ENCODE results near the gene NPAS4. TPM values are rescaled to one million over a fixed set of nuclear protein-coding genes. Genes with fewer than 3 reads are reported as not detected.
"Not testable (repeated sequence)": the region's sequence is repeated elsewhere in the genome, so short reads cannot be mapped to it uniquely, and the experiment has no call there.

The NPAS4 gene
- total and polyA plus RNA-seq, 8 donors = 0.08 to 0.63 (median 0.14) TPM; not detected in 5

DNA sequence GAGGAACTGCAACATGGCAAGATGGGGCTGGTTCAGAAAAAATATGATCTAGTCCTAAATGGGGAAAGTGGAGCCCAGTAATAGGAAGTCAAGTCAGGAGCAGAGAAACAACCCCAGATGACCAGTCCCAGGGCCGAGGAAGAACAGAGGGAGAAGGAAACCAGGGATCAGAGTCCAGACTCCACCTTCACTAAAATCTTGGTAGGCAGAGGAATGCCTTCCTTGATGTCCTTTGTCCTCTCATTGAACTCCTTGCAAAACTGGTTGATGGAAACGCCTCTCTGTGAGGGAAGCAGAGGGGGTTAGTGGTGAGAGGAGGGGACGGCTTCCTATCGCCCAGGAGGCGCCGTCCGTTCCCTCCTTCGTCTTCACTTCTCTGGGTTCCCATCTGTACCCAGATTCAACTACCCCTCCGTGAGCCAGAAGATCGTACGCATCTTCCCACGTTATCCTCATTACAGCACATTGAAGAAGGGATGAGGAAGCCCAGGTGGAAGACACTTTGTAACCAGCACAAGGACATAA lies 17.2 kb downstream of the NPAS4 start:
- Histone ChIP-seq H3K36me3 (peaks cover 0 to 6% (median 0%) of the 10 kb centered on the region in 3 donors), H3K4me1 (peaks cover 0 to 8% (median 7%) of the 10 kb centered on the region in 3 donors), H3K4me3 (peak overlapping the region; percentile 67 to 91 (median 90)), H3K27ac (peak overlapping the region in 2 of 4 donors; percentile 62 to 72), H3K9me3 (no peaks in the 10 kb centered on the region), H3K27me3 (no peaks in the 10 kb centered on the region)
- 4% methylated on average over 11 to 12 of the region's 12 CpGs for WGBS, 2 donors
- TF ChIP-seq, protein P1, sequence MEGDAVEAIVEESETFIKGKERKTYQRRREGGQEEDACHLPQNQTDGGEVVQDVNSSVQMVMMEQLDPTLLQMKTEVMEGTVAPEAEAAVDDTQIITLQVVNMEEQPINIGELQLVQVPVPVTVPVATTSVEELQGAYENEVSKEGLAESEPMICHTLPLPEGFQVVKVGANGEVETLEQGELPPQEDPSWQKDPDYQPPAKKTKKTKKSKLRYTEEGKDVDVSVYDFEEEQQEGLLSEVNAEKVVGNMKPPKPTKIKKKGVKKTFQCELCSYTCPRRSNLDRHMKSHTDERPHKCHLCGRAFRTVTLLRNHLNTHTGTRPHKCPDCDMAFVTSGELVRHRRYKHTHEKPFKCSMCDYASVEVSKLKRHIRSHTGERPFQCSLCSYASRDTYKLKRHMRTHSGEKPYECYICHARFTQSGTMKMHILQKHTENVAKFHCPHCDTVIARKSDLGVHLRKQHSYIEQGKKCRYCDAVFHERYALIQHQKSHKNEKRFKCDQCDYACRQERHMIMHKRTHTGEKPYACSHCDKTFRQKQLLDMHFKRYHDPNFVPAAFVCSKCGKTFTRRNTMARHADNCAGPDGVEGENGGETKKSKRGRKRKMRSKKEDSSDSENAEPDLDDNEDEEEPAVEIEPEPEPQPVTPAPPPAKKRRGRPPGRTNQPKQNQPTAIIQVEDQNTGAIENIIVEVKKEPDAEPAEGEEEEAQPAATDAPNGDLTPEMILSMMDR (IDR thresholded peaks at IDR 0.05) = no peak
- ATAC-seq = no peak
- intact Hi-C loops (cut with DNase I) = no loop called here
- FAIRE-seq = no peak
- no peak for DNase-seq

DNA sequence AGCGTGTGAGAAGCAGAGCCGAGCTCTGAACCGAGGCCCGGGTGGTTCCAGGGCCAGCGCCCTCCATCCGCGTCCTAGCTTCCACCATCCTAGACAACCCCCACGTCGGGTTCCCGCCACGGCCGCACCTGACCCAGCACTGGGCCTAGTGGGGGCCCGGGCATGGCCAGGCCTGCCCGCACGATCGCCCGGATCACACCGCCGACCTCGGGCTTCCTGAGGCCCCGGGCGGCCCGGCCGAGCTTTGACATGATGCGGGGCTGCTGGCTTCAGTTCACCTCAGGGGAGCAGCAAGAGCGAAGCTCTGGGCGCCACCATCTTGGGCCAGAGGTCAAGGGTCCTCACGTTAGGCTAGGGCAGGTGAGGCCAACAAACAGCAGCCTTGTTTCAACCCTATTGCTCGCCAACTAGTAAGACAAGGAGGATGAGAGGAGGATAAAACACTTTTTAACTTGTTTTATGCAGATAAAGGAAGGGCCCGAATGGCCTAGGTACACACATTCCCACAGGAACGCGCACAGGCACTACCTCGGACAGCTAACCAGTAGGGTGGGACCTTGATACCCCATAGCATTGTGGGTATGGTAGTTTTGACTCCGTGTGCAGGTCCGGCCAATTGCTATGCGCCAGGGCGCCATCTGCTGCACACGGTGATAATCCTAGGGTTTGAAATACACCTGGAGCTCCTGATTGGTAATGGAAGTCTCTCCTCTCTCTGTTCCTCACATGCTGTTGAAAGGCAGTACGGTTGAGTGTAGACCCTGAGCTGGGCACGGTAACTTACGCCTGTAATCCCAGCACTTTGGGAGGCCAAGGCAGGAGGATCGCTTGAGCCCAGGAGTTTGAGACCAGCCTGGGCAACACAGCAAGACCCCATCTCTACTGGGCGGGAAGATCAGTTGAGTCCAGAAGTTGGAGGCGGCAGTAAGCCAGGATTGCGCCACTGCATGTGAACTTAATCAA lies 17.9 kb downstream of the NPAS4 start, which contains the start of gene MRPL11:
Gene MRPL11 (minus strand): TSS at position 345 of the 963 bp plus-strand sequence. CDS start 94 bp downstream, at position 251.
- FAIRE-seq (no peak), ATAC-seq (peak; percentile 99 to 100 (median 100)), DNase-seq (peak; percentile 82 to 93 (median 90))
- WGBS, 2 donors = 6% methylated on average over 45 of the region's 45 CpGs
- intact Hi-C loops (cut with DNase I) = no loop called here
- peak within 1 kb of the TSS; percentile 67 to 91 (median 90) for H3K4me3 ChIP-seq
- H3K27me3 ChIP-seq = no peaks in the 10 kb centered on the region
- H3K4me1 ChIP-seq = peaks cover 0 to 8% (median 7%) of the 10 kb centered on the region in 3 donors
- peaks cover 0 to 6% (median 0%) of the 10 kb centered on the region in 3 donors for H3K36me3 ChIP-seq
- TF ChIP-seq, protein P1 (IDR thresholded peaks at IDR 0.05) = peak in 3 of 4 donors; percentile 14 to 33 (median 19)
- peak within 1 kb of the TSS; percentile 62 to 89 (median 74) for H3K27ac ChIP-seq
- H3K9me3 ChIP-seq = no peaks in the 10 kb centered on the region

DNA sequence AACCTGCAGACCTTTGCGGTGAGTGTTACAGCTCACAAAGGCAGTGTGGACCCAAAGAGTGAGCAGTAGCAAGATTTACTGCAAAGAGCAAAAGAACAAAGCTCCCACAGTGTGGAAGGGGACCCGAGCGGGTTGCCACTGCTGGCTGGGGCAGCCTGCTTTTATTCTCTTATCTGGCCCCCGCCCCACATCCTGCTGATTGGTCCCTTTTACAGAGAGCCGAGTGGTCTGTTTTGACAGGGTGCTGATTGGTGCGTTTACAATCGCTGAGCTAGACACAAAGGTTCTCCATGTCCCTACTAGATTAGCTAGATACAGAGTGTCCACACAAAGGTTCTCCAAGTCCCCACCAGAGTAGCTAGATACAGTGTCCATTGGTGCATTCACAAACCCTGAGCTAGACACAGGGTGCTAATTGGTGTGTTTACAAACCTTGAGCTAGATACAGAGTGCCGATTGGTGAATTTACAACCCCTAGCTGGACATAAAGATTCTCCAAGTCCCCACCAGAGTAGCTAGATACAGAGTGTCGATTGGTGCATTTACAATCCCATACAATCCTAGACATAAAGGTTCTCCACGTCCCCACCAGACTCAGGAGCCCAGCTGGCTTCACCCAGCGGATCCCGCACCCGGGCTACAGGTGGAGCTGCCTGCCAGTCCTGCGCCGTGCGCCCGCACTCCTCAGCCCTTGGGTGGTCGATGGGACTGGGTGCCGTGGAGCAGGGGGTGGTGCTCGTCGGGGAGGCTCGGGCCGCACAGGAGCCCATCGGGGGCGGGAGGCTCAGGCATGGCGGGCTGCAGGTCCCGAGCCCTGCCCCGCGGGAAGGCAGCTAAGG lies 19.5 kb downstream of the NPAS4 start:
- H3K4me3 ChIP-seq; FAIRE-seq; H3K27ac ChIP-seq; intact Hi-C loops (cut with DNase I); H3K9me3 ChIP-seq; H3K36me3 ChIP-seq; H3K27me3 ChIP-seq; H3K4me1 ChIP-seq; DNase-seq; ATAC-seq: not testable (repeated sequence)
- WGBS, 2 donors = 69 to 71% methylated on average over 12 to 29 of the region's 29 CpGs

DNA sequence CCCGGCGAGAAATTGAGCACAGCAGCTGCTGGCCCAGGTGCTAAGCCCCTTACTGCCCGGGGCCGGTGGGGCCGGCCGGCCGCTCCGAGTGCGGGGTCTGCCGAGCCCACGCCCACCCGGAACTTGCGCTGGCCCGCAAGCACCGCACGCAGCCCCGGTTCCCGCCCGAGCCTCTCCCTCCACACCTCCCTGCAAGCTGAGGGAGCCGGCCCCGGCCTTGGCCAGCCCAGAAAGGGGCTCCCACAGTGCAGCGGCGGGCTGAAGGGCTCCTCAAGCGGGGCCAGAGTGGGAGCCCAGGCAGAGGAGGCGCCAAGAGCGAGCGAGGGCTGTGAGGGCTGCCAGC lies 20.1 kb downstream of the NPAS4 start:
- H3K4me1 ChIP-seq; DNase-seq; ATAC-seq; H3K27me3 ChIP-seq; H3K27ac ChIP-seq; H3K9me3 ChIP-seq; H3K4me3 ChIP-seq; intact Hi-C loops (cut with DNase I); H3K36me3 ChIP-seq; FAIRE-seq: not testable (repeated sequence)
- 76 to 81% methylated on average over 11 to 27 of the region's 27 CpGs for WGBS, 2 donors

DNA sequence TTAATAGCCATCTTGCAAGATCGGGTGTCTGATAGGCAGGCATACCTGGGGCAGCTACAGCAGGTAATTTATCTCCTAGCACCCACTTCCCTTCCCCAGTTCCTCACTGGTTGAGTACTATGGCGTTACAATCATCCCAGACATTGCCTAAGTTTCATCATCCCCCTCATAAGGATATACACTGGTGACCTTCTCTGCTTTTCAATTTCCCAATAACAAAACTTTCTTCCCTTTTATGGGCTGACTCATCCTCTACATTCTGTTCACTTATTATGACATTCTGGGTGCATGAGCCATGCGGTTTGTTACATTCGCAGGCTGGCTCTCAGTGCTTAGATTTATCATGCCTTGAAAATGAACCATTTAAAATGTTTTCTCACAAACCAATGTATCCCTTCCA lies 22.8 kb downstream of the NPAS4 start:
- ATAC-seq = no peak
- H3K27me3 ChIP-seq = no peaks in the 10 kb centered on the region
- TF ChIP-seq, protein P1 (IDR thresholded peaks at IDR 0.05) = no peak
- H3K9me3 ChIP-seq = no peaks in the 10 kb centered on the region
- H3K27ac ChIP-seq = no peak overlapping the region
- intact Hi-C loops (cut with DNase I) = no loop called here
- WGBS, 2 donors = 66 to 77% methylated on average over 4 of the region's 4 CpGs
- no peaks in the 10 kb centered on the region for H3K36me3 ChIP-seq
- H3K4me1 ChIP-seq = no peaks in the 10 kb centered on the region
- no peak for FAIRE-seq
- H3K4me3 ChIP-seq = no peak overlapping the region
- DNase-seq = no peak

All from pancreas (tissue), 10 donors.